ENCODE measurements around the gene RPGRIP1. TPM values are rescaled to one million over a fixed set of nuclear protein-coding genes. Genes with fewer than 3 reads are reported as not detected.
A peak's percentile ranks its signal among the peaks of the same experiment; 100 is the strongest.
"Not testable (repeated sequence)": the region's sequence is repeated elsewhere in the genome, so short reads cannot be mapped to it uniquely, and the experiment has no call there.

RPGRIP1 gene
- total RNA-seq, 1 experiment from 2014 or later, result 0.50 TPM

- Mint-ChIP-seq H3K27me3 (ENCODE audit: low read depth) (no peaks in the 10 kb centered on the region), H3K9me3 (no peaks in the 10 kb centered on the region), H3K4me3 (peak overlapping the region; percentile 47), H3K4me1 (peaks cover 44% of the 10 kb centered on the region), H3K27ac (peak overlapping the region; percentile 9; the same call in 1 of the 2 replicates), H3K36me3 (peaks cover 78% of the 10 kb centered on the region)
- TF ChIP-seq SMAD3 (CRISPR knock-in tag; IDR thresholded peaks at IDR 0.05; ENCODE audit: borderline replicate concordance) (no peak), AR (CRISPR knock-in tag; IDR thresholded peaks at IDR 0.05) (no peak), GTF2I (CRISPR knock-in tag; conservative IDR thresholded peaks at IDR 0.05) (0 out of 2 replicates have a peak, but pooled peaks have one; percentile 10), SMAD4 (CRISPR knock-in tag; IDR thresholded peaks at IDR 0.05) (no peak)
- no peak for DNase-seq (ENCODE audit: low spot score)
- CTCF ChIA-PET, result no interaction called here
- no peak for ATAC-seq
- POLR2A ChIA-PET, result interaction anchor here (0.7 to 2.6 kb wide), 2 partner anchors 10 to 12 kb away, joined by 3 to 7 read pairs; no protein-coding TSS in a partner anchor
These were observed 24.3 kb upstream of the RPGRIP1 start for GRCh38 chr14:21255385-21256101.

- DNase-seq (ENCODE audit: low spot score); CTCF ChIA-PET; ATAC-seq; H3K27me3 Mint-ChIP-seq (ENCODE audit: low read depth); H3K9me3 Mint-ChIP-seq: not testable (repeated sequence)
- H3K4me3 Mint-ChIP-seq, result peak overlapping the region; percentile 47
- H3K4me1 Mint-ChIP-seq, result peaks cover 43% of the 10 kb centered on the region
- H3K27ac Mint-ChIP-seq, result 0 out of 2 replicates have a peak overlapping the region, but pooled peaks have one; percentile 9
- H3K36me3 Mint-ChIP-seq, result peaks cover 77% of the 10 kb centered on the region
- POLR2A ChIA-PET, result interaction anchor here (0.7 to 2.6 kb wide), 2 partner anchors 10 to 12 kb away, joined by 3 to 7 read pairs; no protein-coding TSS in a partner anchor
These were observed 23.8 kb upstream of the RPGRIP1 start for GRCh38 chr14:21256102-21256447.

GRCh38 chr14:21256539-21257393, 23.1 kb upstream of the RPGRIP1 start:
- no peak for DNase-seq (ENCODE audit: low spot score)
- ChIA-PET CTCF (no interaction called here), POLR2A (interaction anchor here (0.7 to 2.6 kb wide), 2 partner anchors 11 to 13 kb away, joined by 3 to 7 read pairs; no protein-coding TSS in a partner anchor)
- TF ChIP-seq NR1H2 (CRISPR knock-in tag; IDR thresholded peaks at IDR 0.05) (no peak), ERG (CRISPR knock-in tag; IDR thresholded peaks at IDR 0.05) (peak; percentile 64; the same call in 1 of the 2 replicates), EMX1 (CRISPR knock-in tag; IDR thresholded peaks at IDR 0.05) (no peak), NFE2L1 (CRISPR knock-in tag; IDR thresholded peaks at IDR 0.05) (no peak)
- Mint-ChIP-seq H3K27me3 (ENCODE audit: low read depth) (no peaks in the 10 kb centered on the region), H3K4me3 (peak overlapping the region; percentile 36), H3K27ac (peak overlapping the region; percentile 87), H3K36me3 (peaks cover 77% of the 10 kb centered on the region), H3K4me1 (peaks cover 49% of the 10 kb centered on the region), H3K9me3 (no peaks in the 10 kb centered on the region)
- ATAC-seq, result no peak

- Mint-ChIP-seq H3K4me1 (peaks cover 54% of the 10 kb centered on the region), H3K27me3 (ENCODE audit: low read depth) (no peaks in the 10 kb centered on the region), H3K9me3 (no peaks in the 10 kb centered on the region), H3K36me3 (peaks cover 77% of the 10 kb centered on the region), H3K4me3 (peak overlapping the region; percentile 36), H3K27ac (peak overlapping the region; percentile 87)
- TF ChIP-seq ZNF232 (CRISPR knock-in tag; IDR thresholded peaks at IDR 0.05) (no peak), TP53 (CRISPR knock-in tag; IDR thresholded peaks at IDR 0.05) (no peak), E2F4 (CRISPR knock-in tag; IDR thresholded peaks at IDR 0.05; ENCODE audit: borderline replicate concordance, low read depth) (no peak), ERG (CRISPR knock-in tag; IDR thresholded peaks at IDR 0.05) (0 out of 2 replicates have a peak, but pooled peaks have one; percentile 28), AR (CRISPR knock-in tag; IDR thresholded peaks at IDR 0.05) (peak; percentile 31; the same call in 1 of the 2 replicates), NFATC4 (CRISPR knock-in tag; IDR thresholded peaks at IDR 0.05) (0 out of 2 replicates have a peak, but pooled peaks have one; percentile 42), CREB1 (CRISPR knock-in tag; IDR thresholded peaks at IDR 0.05) (no peak), PRRX2 (CRISPR knock-in tag; IDR thresholded peaks at IDR 0.05) (0 out of 2 replicates have a peak, but pooled peaks have one; percentile 37)
- CTCF ChIA-PET, result interaction anchor here (0.7 kb wide), 1 partner anchor 25 kb away, joined by 3 read pairs; no protein-coding TSS in a partner anchor
- DNase-seq (ENCODE audit: low spot score) (no peak), ATAC-seq (no peak)
- POLR2A ChIA-PET, result interaction anchor here (0.7 to 0.9 kb wide), 2 partner anchors 10 to 123 kb away, joined by 3 to 4 read pairs; no protein-coding TSS in a partner anchor
These were observed 22.4 kb upstream of the RPGRIP1 start for GRCh38 chr14:21257394-21257909.

All from WTC11 (cell line).